Brain pericyte (primary cell): ENCODE results near the gene BRAF.
"Not testable (repeated sequence)": the region's sequence is repeated elsewhere in the genome, so short reads cannot be mapped to it uniquely, and the experiment has no call there.

Experiments used
- DNase-seq: peaks from one replicate; pipeline ENCODE4 v3.0.0-alpha.2; 2012; ENCODE audit warnings: low read depth, low spot score

Gene BRAF

DNA sequence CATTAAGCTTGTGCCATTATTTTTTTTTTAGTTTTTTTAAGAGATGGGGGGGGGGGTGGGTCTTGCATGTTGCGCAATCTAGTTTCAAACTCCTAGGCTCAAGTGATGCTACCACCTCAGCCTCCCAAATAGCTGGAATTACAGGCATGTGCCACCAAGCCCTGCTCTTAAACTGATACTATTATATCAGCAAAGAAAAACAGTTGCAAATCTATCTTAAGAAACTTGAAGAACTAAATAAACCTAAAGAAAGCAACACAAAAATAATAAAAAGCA, 47.5 kb downstream of the BRAF start:
- no peak for DNase-seq

- DNase-seq: no peak
Measured at GRCh38 chr7:140876519-140877248, 48.0 kb downstream of the BRAF start.

GRCh38 chr7:140873434-140873833, 51.3 kb downstream of the BRAF start:
- DNase-seq: no peak

- DNase-seq: no peak
Measured at GRCh38 chr7:140870003-140870402, 54.7 kb downstream of the BRAF start.

DNA sequence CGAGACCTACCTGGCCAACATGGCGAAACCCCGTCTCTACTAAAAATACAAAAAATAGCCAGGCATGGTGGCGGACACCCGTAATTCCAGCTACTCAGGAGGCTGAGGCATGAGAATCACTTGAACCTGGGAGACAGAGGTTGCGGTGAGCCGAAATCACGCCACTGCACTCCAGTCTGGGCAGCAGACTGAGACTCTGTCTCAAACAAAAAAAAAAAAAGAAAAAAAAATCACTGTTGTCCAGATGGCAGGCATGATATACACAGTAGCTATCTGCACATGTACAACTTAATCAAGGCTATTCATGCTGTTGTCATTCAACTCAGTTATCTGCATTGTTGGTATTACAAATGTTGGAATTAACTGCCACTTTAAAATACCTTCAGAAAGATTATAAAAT, 55.3 kb downstream of the BRAF start:
- no peak for DNase-seq

- no peak for DNase-seq
Measured at GRCh38 chr7:140867467-140868462, 57.0 kb downstream of the BRAF start.

DNA sequence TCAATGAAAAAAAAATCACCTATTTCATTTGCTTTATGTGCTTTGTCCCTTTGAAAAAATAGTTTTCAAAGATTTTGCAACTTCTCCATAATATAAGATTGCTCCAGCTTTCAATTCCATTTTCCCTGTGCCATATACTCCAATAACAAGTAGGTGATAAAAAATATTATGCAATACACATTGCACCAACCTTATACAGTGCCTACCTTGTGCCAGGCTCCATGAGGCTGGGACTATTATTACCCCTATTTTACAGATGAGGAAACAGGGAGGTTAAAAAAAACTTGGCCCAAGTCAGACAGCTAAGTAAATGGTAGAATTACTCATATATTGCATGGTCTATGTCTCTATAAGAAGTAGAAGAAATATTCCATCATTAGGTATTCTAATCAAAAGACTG, 57.8 kb downstream of the BRAF start:
- no peak for DNase-seq

DNA sequence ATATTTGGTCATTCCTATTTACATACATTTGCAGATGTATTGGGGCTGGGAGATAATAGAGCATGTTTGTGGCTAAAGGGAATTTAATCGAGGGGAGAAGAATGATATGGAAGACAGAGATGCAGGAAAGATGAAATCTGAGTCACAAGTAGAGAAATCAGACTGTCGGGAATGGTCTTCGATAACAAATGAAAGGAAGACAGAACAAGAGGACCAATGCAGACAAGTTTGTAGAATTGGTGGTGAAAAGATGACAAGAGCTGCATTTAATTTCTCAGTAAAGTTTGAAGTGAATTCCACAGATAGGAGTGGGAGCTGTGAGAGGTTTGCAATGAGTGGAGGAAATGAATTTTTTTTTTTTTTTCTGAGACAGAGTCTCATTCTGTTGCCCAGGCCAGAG, 60.0 kb downstream of the BRAF start:
- DNase-seq: no peak

DNA sequence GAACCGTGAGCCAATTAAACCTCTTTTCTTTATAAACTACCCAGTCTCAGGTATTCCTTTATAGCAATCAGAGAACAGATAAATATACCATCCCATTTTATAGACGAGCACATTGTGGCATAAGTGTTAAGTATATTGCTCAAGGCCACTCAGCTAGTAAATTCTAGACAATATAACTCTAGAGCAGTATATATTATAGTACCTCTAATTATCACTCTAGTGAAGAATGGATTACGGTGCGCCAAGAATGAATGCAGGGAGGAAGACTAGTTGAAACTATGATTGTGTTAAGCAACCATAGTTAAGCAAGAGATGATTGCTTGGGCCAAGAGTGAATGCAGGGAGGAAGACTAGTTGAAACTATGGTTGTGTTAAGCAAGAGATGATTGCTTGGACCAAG, 60.9 kb downstream of the BRAF start:
- no peak for DNase-seq

- DNase-seq: no peak
Measured at GRCh38 chr7:140863184-140863583, 61.5 kb downstream of the BRAF start.

DNA sequence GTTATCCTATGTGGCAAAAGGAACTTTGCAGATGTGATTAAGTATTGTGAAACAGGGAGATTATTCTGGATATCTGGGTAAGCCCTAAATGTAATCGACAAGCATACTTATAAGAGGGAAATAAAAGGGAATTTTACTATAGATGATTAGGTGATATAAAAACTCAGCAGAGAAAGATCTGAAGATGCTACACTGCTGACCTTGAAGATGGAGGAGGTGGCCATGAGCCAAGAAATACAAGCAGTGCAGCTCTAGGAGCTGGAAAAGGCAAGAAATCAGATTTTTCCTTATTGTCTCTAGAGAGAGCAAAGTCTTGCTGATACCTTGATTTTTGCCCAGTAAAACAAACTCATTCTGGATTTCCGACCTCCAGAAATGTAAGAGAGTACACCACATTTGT, 67.7 kb downstream of the BRAF start:
- DNase-seq: peak; percentile 3

DNA sequence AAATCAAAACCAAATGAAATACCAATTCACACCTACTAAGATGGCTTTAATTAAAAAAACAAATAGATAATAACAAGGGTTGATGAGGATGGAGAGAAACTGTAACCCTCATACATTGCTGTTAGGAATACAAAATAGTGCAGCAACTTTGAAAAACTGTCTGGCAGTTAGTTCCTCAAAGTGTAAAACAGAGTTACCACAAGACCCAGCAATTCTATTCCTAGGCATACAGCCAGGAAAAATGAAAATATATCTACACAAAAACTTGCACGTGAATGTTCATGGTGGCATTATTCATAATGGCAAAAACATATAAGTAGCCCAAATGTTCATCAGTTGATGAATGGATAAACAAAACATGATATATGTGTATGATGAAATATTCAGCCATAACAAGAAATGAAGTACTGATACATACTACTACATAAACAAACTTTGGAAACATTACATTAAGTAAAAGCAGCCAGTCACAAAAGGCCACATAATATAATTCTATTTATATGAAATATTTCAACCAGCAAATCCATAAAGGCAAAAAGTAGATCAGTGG, 83.5 kb downstream of the BRAF start:
- DNase-seq: no peak

DNA sequence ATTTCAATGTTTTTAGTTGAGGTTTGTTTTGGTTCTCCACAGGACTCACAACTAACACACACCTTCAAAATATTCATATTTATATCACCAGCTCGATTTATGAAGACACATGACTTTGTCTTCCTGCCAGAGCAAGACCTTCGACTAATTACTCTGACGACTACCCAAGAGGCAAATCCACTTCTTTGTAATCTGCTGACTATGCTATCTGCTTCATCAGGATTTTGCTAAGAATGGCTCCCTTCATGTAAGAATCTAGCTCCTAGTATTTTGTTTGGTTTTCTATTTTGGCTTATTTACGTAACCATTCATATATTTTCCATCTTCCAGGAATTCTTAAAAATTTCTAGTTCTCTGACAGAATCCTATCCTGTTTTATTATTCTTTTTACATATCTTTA, 93.0 kb downstream of the BRAF start:
- no peak for DNase-seq

DNA sequence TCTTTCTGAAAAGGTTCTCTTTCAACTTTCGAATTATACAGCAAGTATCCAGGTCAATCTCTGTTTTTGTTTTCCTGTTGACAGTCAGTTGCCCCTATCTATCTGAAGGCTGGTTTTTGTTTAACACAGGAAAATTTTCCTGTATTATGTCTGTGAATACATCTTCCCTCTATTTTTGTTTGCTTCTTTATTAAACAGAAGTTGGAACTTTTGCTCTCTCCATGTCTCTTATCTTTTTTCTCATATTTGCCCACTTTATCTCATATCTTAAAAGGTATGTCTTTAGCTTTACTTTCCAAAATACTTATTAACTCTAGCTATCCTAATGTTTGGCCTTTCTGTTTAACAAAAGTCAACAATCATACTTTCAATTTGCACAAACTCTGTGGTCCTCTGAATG, 95.0 kb downstream of the BRAF start:
- no peak for DNase-seq

GRCh38 chr7:140828741-140829140, 96.0 kb downstream of the BRAF start:
- no peak for DNase-seq

- DNase-seq: not testable (repeated sequence)
Measured at GRCh38 chr7:140817383-140817782, 107.3 kb downstream of the BRAF start.

GRCh38 chr7:140810830-140811556, 113.7 kb downstream of the BRAF start:
- peak; percentile 38 for DNase-seq

DNA sequence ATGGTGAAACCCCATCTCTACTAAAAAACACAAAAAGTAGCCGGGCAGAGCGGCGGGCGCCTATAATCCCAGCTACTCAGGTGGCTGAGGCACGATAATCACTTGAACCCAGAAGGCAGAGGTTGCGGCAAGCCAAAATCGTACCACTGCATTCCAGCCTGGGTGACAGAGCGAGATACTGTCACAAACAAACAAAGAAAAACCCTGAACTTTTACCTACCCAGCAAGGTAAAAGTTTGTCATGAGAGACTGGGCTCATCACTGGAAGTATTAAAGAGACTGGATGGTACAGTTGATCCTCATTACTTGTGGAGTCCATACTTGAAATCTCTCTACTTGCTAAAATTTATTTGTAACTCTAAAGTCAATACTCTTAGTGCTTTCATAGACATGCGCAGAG, 114.3 kb downstream of the BRAF start:
- DNase-seq: no peak

DNA sequence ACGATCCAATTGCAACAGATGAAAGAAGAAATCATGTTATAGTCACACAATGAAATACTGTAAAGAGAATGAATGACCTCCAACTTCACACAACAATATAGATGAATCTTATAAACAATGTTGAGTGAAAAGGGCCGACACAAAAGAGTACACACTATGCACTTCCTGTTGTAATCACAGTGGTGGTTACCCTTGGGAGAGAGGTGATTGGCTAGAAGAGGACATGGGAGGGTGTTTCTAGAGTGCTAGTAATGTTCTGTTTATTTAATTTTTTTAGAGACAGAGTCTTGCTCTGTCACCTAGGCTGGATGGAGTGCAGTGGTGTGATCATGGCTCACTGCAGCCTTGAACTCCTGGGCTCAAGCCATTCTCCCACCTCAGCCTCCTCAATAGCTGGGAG, 145.8 kb downstream of the BRAF start:
- DNase-seq: no peak

DNA sequence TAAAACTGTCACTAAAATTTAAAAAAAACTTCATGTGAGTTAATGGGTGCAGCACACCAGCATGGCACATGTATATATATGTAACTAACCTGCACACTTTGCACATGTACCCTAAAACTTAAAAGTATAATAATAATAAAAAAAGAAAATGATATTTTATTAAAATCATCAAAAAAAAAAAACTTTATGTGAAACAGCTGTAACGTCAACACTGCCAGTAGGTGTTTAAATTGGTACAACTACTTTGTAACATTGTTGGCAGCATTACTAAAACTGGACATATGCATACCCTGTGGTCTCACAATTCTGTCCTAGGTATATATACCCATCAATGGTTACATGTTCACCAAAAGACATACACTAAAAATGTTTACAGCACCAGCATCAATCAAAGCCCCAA, 146.2 kb downstream of the BRAF start:
- no peak for DNase-seq

DNA sequence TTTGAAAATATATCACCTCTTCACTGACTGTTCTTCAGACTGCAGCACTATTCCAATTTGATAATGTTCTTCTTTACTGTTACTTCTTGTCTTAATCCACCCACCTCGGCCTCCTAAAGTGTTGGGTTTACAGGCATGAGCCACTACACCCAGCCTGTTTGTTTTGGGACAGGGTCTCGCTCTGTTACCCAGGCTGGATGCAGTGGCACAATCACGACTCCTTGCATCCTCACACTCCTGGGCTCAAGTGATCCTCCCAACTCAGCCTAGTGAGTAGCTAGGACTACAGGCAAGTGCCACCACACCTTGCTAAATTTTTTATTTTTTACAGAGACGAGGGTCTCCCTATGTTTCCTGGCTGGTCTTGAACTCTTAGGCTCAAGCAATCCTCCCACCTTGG, 150.4 kb downstream of the BRAF start:
- DNase-seq: no peak

DNA sequence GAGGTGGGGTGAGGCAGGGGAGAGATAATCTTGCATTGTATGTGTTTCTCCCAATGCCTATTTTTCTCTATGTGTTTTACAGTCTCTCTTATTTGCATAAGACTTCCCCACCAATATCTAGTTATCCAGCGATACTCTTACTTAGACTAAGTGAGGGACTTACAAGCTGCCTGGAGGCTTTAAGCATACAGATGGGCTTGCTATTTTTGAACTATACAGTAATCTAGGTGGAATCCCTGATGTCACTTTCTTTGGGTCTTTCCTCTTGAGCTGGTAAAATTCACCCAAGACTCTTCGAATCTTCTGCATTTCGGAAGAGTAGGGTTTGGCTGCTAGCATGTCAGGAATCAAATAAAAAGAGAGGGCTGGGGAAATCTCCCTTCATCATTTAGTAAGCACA, 151.6 kb downstream of the BRAF start:
- DNase-seq: no peak
